A549 treated with Mapracorat at 1 μM for 4 hours (cell line): Measurements from ENCODE around the gene TBL1Y. TPM values are rescaled to one million over a fixed set of nuclear protein-coding genes. Genes with fewer than 3 reads are reported as not detected.

Source experiments
- total RNA-seq: library from RNA; stranded (reverse); fragments of 200-300 nt; extraction: Qiagen RNA extraction; gene quantifications from 5 replicates; pipeline ENCODE4 v1.2.3, GENCODE V29; 2022

The TBL1Y gene
- total RNA-seq, result not detected in 5 replicates

DNA sequence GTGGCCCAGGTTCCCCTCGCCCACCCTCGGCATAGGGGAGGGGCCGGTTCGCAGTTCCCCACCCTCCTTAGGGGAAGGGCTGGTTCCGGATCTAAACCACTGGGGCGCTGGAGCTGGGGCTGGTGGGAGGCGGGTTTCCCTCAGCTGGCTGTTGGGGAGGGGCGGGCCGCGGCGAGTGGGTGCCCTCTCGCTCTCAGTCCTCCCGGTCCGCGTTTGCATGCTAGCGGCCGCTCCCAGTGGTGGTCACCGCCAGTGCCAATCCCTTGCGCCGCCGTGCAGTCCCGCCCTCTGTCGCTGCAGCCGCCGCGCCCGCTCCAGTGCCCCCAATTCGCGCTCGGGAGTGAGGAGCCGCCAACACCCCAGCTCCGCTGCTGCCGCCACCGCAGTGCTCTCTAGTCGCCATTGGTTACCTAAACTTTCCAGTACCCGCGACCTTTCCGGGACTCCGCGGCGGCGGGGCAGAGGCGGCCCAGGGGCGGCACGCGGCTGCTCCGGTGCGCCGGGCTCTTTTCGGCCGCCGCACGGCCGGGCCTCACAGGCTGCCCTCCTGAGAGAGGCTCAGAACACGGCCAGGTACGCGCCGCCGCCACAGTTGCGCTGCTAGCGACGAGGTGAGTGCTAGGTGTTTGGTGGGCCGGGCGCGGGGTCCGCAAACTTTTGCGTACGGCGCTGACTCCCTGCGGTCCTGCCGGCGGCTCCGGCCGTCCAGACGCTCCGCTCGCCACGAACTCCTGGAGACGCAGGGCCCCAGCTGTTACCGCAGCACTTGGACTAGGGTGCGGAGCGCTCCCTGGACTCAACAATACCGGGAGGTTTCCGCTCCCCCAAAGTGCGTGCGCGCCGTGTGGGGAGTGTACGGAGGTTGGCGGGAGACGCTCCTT, at the start of gene TBL1Y:
TSS of gene TBL1Y (plus strand) at position 326 of the 881 bp plus-strand sequence. CDS start 114,388 bp downstream, outside the sequence.

GRCh38 chrY:6911253-6911881, 870 bp downstream of the TBL1Y start, which contains the start of gene AMELY:
Gene AMELY (minus strand): TSS chrY:6911752. CDS start chrY:6872608, 39,144 bp downstream.

Other genes with a start within 250 kb of the TBL1Y start
- gene AMELY, start 1.1 kb downstream of the TBL1Y start, total RNA-seq, result not detected in 5 replicates